ENCODE results near the gene TMEM82.
"Not testable (repeated sequence)": the region's sequence is repeated elsewhere in the genome, so short reads cannot be mapped to it uniquely, and the experiment has no call there.

Gene TMEM82

GRCh38 chr1:15742339-15742801 is at the start of gene TMEM82:
Gene TMEM82 (plus strand): TSS chr1:15742499. CDS start chr1:15742560, 61 bp downstream.
- no peak for DNase-seq (ENCODE audit: low spot score)

DNA sequence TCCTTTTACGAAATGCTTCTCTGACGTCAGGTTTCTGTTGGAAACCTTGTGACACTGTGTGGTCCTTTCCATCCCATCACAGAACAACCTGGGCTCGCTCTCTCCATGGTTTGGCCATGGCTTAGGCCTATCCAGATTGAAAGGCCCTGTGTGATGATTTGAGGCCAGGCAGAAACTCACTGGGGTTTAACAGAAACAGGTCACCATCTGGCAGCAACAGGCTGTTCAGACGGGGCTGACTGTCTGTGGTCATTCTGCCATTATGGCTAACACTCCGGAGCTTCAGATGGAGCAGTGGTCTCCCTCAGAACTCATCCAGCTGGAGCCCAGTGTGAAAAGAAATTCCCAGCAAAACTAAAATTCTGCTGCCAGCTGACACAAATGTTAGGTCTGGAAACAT is 48.9 kb upstream of the TMEM82 start:
- no peak for DNase-seq (ENCODE audit: low spot score)

- no peak for DNase-seq (ENCODE audit: low spot score)
These were observed 45.3 kb upstream of the TMEM82 start for GRCh38 chr1:15696956-15697521.

GRCh38 chr1:15698201-15698600 is 44.1 kb upstream of the TMEM82 start:
- DNase-seq (ENCODE audit: low spot score): no peak

DNA sequence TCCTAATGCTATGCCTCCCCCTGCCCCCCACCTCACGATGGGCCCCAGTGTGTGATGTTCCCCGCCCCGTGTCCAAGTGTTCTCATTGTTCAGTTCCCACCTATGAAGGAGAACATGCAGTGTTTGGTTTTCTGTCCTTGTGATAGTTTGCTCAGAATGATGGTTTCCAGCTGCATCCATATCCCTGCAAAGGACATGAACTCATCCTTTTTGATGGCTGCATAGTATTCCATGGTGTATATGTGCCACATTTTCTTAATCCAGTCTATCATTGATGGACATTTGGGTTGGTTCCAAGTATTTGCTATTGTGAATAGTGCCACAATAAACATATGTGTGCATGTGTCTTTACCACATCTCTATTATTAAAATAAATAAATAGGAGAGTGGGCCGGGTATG is 43.0 kb upstream of the TMEM82 start:
- not testable (repeated sequence) for DNase-seq (ENCODE audit: low spot score)

- no peak for DNase-seq (ENCODE audit: low spot score)
These were observed 41.8 kb upstream of the TMEM82 start for GRCh38 chr1:15700508-15700907.

DNA sequence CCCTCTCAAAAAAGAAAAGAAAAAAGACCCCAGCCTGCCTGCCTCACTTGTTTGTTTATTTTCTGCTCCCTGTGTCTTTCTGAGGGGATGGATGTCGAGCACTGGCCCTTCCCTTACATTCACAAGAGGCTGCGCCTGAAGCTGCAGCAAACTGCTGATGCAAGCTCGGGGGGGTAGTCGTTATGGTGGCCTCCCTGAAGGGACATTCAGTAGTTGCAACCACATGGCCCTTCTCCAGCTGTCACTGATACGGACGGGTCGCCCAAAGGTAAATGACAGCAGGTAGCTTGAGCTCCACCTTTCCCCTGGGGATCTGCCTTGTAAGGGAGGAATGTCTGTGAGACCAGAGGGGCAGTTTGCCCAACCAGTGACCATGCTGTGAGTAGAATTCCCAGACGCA is 40.5 kb upstream of the TMEM82 start:
- DNase-seq (ENCODE audit: low spot score): no peak

DNA sequence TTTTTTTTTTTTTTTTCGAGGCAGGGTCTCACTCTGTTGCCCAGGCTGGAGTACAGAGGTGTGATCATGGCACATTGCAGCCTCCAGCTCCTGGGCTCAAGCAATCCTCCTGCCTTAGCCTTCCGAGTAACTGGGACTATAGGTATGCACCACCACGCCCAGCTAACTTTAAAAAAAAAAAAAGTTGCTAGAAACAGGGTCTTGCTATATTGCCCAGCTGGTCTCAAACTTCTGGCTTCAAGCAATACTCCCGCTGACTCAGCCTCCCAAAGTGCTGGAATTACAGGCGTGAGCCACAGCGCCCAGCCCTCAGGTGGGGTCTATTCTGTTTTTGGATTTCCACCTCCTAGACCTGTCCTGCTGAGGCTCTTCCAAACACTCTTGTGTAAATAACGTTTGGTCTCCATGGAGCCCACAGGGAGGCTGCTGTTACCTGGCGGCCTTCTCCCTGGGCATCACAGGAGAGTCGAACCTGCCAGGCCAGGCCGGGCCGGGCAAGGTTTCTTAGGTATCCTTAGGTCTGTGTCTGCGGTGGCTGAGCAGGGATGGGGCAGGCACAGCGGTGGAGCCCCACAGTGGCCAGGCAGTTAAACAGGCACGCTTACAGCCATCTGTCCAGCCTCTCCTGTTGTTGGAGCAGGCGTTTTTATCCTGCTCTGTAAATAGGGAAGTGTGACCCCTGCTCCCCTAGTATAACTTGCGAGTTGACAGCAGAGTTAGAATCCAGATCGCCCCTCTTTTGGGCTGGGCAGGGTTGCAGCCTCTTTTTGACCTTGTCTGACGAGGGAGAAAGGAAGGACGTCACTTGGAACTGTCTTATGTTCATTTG is 39.4 kb upstream of the TMEM82 start:
- no peak for DNase-seq (ENCODE audit: low spot score)

- DNase-seq (ENCODE audit: low spot score): no peak
These were observed 38.7 kb upstream of the TMEM82 start for GRCh38 chr1:15703562-15703961.

DNA sequence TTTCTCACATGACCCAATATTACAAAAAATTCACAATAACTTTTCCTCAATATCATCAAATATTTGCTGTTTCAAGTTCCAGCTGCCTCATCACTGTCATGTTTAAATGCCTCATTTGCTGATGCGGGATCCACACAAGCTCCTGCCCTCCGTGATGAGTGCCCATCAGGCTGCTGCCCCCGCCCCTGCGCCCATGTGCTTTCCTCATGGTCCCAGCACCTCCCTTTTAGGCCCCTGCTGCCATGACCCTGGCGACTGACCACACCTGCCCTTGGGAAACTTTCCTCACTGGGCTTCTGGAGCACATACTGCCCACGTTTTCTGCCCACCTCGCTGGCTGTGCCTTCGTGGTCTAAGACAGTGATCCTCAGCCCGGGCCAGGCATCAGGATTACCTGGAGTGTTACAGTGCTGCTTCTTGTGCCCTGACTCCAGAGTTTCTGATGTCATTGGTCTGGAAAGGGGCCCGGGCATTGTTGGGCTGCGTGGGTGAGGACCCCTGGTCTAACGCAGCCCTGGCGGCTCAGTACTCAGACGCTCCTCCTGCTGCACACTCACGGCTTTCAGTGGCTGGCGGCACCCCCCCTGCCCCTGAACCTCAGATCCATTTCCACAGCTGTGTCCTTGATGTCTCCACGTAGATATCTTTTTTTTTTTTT is 37.6 kb upstream of the TMEM82 start:
- DNase-seq (ENCODE audit: low spot score): no peak

DNA sequence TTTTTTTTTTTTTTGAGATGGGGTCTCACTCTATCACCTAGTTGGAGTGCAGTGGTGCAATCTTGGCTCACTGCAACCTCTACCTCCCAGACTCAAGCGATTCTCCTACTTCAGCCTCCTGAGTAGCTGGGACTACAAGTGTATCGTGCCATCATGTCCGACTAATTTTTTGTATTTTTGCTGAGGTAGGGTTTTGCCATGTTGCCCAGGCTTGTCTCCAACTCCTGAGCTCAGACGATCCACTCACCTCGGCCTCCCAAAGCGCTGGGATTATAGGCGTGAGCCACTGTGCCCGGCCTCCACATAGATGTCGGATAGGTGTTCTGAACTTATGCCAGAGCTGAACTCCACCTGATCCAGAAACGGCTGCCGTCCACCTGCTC is 37.1 kb upstream of the TMEM82 start:
- no peak for DNase-seq (ENCODE audit: low spot score)

- DNase-seq (ENCODE audit: low spot score): no peak
These were observed 35.5 kb upstream of the TMEM82 start for GRCh38 chr1:15706751-15707150.

- DNase-seq (ENCODE audit: low spot score): no peak
These were observed 34.9 kb upstream of the TMEM82 start for GRCh38 chr1:15707239-15707925.

- no peak for DNase-seq (ENCODE audit: low spot score)
These were observed 33.7 kb upstream of the TMEM82 start for GRCh38 chr1:15708486-15709137.

- DNase-seq (ENCODE audit: low spot score): no peak
These were observed 33.1 kb upstream of the TMEM82 start for GRCh38 chr1:15709226-15709625.

GRCh38 chr1:15712168-15712567 is 30.1 kb upstream of the TMEM82 start:
- no peak for DNase-seq (ENCODE audit: low spot score)

GRCh38 chr1:15714406-15715136 is 27.7 kb upstream of the TMEM82 start:
- no peak for DNase-seq (ENCODE audit: low spot score)

DNA sequence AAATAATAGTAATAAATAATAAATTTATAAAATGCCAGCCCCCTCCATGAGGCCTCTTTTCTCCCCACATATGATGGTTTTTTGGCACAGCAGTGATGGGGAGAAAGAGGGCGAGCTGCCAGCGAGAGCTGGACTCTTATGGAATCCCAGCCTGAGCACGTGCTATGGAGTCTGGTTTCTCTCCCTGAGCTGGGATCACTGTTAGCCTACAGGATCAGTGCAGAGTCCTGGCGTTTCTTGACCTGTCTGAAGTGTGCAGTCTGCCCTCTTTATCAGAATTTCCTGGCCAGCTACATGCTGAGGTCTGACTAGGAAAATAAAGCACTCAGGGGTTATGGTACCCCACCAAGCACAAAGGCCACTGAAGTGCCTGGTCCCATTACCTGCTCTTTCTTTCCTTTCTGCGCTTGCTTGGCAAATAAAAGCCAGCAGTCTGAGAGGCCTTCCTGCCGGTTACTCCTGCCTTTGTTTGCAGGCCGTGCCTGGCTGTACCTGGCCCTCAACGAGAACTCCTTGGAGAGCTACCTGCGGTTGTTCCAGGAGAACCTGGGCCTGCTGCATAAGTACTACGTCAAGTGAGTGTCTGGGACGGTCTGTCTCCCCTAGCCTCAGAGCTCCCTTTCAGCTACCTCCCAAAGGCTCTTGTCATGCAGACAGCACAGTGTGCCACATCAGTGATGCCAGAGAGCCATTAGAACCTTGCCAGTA is 24.7 kb upstream of the TMEM82 start:
- DNase-seq (ENCODE audit: low spot score): no peak

- no peak for DNase-seq (ENCODE audit: low spot score)
These were observed 24.1 kb upstream of the TMEM82 start for GRCh38 chr1:15718199-15718601.

DNA sequence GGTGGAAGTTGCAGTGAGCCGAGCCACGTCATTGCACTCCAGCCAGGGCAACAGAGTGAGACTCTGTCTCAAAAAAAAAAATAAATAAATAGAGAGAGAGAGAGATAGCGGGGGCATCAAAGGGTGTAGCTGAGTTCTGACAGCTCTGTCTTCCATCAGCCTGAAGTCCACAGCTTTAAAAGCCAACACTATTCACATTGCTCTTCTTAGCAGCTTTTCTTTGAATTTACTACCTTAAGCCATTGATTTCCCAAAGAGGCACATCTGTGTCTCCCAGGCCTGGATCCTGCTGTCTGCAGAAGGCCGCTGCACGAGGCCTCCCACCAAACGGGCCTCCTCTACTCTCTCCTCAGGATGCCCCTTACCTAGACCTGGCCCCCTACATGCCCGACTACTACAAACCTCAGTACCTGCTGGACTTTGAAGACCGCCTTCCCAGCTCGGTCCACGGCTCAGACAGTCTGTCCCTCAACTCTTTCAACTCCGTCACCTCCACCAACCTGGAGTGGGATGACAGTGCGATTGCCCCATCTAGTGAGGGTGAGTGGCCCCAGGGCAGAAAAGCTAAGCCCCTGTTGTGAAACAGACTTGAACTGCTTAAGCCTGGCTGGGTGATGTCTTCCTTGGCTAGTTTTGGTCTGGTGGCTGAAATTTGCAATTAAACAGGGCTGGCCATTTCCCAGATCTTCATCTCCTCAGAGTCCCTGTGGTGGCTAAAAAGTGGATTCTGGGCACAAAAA is 22.7 kb upstream of the TMEM82 start:
- no peak for DNase-seq (ENCODE audit: low spot score)

All from LoVo (cell line).